Panc1 (cell line): ENCODE data around the gene USP48. TPM values are rescaled to one million over a fixed set of nuclear protein-coding genes. Genes with fewer than 3 reads are reported as not detected.

Source experiments
- ATAC-seq: fragments of 200-7000 bp; cut with Tn5 transposase; 2 replicates; pipeline ENCODE4 v1.9.1; 2020; ENCODE audit warnings: mild to moderate bottlenecking, moderate library complexity
- BruUV-seq: library from RNA; stranded (reverse); fragments of 400-500 nt; replicated peaks from 2 replicates; lab custom pipeline; 2021; lab: Mats Ljungman, UMichigan
- CTCF ChIA-PET: fragments of 300-600 bp; sonication (Branson Sonifier 250); formaldehyde crosslinking; loops from one replicate; lab custom pipeline; 2022; ENCODE audit warnings: antibody characterized with exemption; lab: Charles Lee
- POLR2A ChIA-PET: fragments of 300-600 bp; sonication (Branson Sonifier 250); formaldehyde crosslinking; loops from one replicate; lab custom pipeline; 2022; ENCODE audit warnings: antibody characterized with exemption; lab: Charles Lee
- DNase-seq: peaks from one replicate; pipeline ENCODE4 v3.0.0-alpha.2; 2010; ENCODE audit warnings: low read depth, low spot score
- H3K27ac ChIP-seq: 2 replicates; pipeline ENCODE4 v1.5.1; 2011; ENCODE audit warnings: mild to moderate bottlenecking, low read length, inconsistent platforms
- H3K27me3 ChIP-seq: fragments of 200-500 bp; sonication (Bioruptor generic); 2 replicates; pipeline ENCODE4 v1.6.0; 2014; ENCODE audit warnings: low read length, inconsistent platforms; ENCODE audit not compliant: control insufficient read depth, insufficient read depth
- H3K36me3 ChIP-seq: fragments of 200-500 bp; sonication (Bioruptor generic); 2 replicates; pipeline ENCODE4 v1.5.1; 2014; ENCODE audit warnings: inconsistent platforms, mild to moderate bottlenecking, low read length, moderate library complexity; ENCODE audit not compliant: control insufficient read depth, insufficient read depth
- H3K4me1 ChIP-seq: 2 replicates; pipeline ENCODE4 v1.5.1; 2011; ENCODE audit warnings: inconsistent platforms, mild to moderate bottlenecking, low read length, moderate library complexity; ENCODE audit not compliant: control insufficient read depth, insufficient read depth
- H3K4me3 ChIP-seq, 2 experiments: 2 replicates each; pipeline ENCODE4 v1.5.1; 2011 to 2012; ENCODE audit warnings: low read depth in 2 of 2, low read length in 2 of 2, mild to moderate bottlenecking in 2 of 2, inconsistent platforms in 1 of 2, moderate library complexity in 1 of 2
- H3K9me3 ChIP-seq: fragments of 200-500 bp; sonication (Bioruptor generic); 2 replicates; pipeline ENCODE4 v1.5.1; 2014; ENCODE audit warnings: low read depth, mild to moderate bottlenecking, inconsistent platforms, low read length, moderate library complexity; ENCODE audit not compliant: control insufficient read depth, insufficient read depth
- POLR2AphosphoS5 ChIP-seq: IDR thresholded peaks from 2 replicates; pipeline ENCODE4 v1.6.1; 2012; ENCODE audit warnings: mild to moderate bottlenecking, low read depth, low read length, moderate library complexity
- SIN3A ChIP-seq: IDR thresholded peaks from 2 replicates; pipeline ENCODE4 v1.6.1; 2012; ENCODE audit warnings: low read depth, mild to moderate bottlenecking, low read length, moderate library complexity, borderline replicate concordance; ENCODE audit not compliant: insufficient read depth
- TCF7L2 ChIP-seq: IDR thresholded peaks from 2 replicates; pipeline ENCODE4 v1.6.1; 2011; ENCODE audit warnings: mild to moderate bottlenecking, low read depth, low read length, inconsistent platforms
- in situ Hi-C: cut with HindIII; loops from 2 replicates; pipeline ENCODE4 v1.10.0; 2016; ENCODE audit warnings: low sequenced_read_pairs, low pct_unique_long_range_greater_than_20kb
- intact Hi-C: fragments of 100-400 bp; cut with micrococcal nuclease; formaldehyde crosslinking; loops from one replicate; pipeline ENCODE4 v1.10.0; 2022; ENCODE audit not compliant: unreplicated experiment
- total RNA-seq: library from RNA; stranded (reverse); gene quantifications from one replicate; pipeline ENCODE4 v1.2.1, GENCODE V29; 2021; ENCODE audit not compliant: unreplicated experiment
- TF ChIP-seq, protein P1 (sequence below): fragments of 450-650 bp; IDR thresholded peaks from 2 replicates; pipeline ENCODE4 v1.5.1; 2017; ENCODE audit warnings: mild to moderate bottlenecking
- TF ChIP-seq, protein P2 (sequence below), 2 experiments: IDR thresholded peaks; 2 replicates each; pipeline ENCODE4 v1.6.1; 2011 to 2012; ENCODE audit warnings: low read depth in 2 of 2, control low read depth in 1 of 2, low read length in 1 of 2, mild to moderate bottlenecking in 1 of 2, moderate library complexity in 1 of 2; ENCODE audit not compliant: insufficient read depth in 1 of 2

Gene USP48
- total RNA-seq, 1 experiment from 2014 or later, result 71.6 TPM

DNA sequence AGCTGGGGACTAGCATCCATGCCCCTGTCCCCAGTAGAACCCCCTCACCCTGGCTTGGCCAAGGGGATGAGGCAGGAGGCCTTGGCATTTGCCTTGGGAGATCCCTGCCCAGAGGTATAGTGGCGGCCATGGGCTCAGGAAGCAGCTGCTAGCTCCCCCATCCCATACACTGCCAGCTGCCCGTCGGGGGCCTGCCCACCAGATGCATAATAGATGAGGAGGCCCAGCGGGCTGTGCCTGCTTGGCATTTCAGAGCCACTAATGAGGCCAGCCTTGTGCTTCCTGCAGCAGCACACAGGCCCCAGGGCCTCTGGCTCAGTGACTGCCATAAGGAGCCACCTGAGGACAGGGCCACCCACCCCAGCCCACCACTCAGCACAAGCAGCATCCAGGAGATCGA is 137.4 kb downstream of the USP48 start:
- DNase-seq (no peak), ATAC-seq (no peak)
- H3K4me1 ChIP-seq, result no peaks in the 10 kb centered on the region; the same call in 1 of the 2 replicates
- no peak overlapping the region for H3K27ac ChIP-seq
- H3K36me3 ChIP-seq, result no peaks in the 10 kb centered on the region
- intact Hi-C loops, result no loop called here
- H3K4me3 ChIP-seq, result no peak overlapping the region
- TF ChIP-seq TCF7L2 (no peak), POLR2AphosphoS5 (no peak), SIN3A (no peak)
- TF ChIP-seq, protein P1, sequence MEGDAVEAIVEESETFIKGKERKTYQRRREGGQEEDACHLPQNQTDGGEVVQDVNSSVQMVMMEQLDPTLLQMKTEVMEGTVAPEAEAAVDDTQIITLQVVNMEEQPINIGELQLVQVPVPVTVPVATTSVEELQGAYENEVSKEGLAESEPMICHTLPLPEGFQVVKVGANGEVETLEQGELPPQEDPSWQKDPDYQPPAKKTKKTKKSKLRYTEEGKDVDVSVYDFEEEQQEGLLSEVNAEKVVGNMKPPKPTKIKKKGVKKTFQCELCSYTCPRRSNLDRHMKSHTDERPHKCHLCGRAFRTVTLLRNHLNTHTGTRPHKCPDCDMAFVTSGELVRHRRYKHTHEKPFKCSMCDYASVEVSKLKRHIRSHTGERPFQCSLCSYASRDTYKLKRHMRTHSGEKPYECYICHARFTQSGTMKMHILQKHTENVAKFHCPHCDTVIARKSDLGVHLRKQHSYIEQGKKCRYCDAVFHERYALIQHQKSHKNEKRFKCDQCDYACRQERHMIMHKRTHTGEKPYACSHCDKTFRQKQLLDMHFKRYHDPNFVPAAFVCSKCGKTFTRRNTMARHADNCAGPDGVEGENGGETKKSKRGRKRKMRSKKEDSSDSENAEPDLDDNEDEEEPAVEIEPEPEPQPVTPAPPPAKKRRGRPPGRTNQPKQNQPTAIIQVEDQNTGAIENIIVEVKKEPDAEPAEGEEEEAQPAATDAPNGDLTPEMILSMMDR, result no peak
- TF ChIP-seq, protein P2, sequence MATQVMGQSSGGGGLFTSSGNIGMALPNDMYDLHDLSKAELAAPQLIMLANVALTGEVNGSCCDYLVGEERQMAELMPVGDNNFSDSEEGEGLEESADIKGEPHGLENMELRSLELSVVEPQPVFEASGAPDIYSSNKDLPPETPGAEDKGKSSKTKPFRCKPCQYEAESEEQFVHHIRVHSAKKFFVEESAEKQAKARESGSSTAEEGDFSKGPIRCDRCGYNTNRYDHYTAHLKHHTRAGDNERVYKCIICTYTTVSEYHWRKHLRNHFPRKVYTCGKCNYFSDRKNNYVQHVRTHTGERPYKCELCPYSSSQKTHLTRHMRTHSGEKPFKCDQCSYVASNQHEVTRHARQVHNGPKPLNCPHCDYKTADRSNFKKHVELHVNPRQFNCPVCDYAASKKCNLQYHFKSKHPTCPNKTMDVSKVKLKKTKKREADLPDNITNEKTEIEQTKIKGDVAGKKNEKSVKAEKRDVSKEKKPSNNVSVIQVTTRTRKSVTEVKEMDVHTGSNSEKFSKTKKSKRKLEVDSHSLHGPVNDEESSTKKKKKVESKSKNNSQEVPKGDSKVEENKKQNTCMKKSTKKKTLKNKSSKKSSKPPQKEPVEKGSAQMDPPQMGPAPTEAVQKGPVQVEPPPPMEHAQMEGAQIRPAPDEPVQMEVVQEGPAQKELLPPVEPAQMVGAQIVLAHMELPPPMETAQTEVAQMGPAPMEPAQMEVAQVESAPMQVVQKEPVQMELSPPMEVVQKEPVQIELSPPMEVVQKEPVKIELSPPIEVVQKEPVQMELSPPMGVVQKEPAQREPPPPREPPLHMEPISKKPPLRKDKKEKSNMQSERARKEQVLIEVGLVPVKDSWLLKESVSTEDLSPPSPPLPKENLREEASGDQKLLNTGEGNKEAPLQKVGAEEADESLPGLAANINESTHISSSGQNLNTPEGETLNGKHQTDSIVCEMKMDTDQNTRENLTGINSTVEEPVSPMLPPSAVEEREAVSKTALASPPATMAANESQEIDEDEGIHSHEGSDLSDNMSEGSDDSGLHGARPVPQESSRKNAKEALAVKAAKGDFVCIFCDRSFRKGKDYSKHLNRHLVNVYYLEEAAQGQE (IDR thresholded peaks at IDR 0.05; ENCODE audit: insufficient read depth in 1 of 2, low read depth in 2 of 2, low read length in 1 of 2), result no peak
- no peaks in the 10 kb centered on the region for H3K9me3 ChIP-seq
- in situ Hi-C loops, result no loop called here
- no peaks in the 10 kb centered on the region for H3K27me3 ChIP-seq
- no TSS peak for BruUV-seq
- POLR2A ChIA-PET, result no interaction called here
- CTCF ChIA-PET, result no interaction called here

DNA sequence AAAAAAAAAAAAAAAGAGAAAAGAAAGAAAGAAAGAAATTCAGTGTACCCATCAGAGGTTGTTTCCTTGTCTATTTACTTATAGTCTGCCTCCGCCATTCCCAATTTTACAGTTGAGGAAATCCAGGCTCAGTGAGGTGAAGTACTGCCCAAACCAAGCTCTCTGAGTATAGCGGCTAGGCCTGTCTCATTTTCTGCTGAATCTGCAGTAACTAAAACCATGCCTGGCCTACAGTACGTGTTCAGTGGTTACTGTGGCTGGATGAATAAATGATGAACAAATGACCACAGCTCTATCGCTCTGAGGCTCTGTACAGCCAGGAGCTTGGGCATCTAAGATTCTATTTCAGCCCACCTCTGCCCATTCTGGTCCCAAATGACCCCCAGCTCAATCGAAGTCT is 138.0 kb downstream of the USP48 start:
- Histone ChIP-seq H3K27ac (no peak overlapping the region), H3K27me3 (no peaks in the 10 kb centered on the region), H3K9me3 (no peaks in the 10 kb centered on the region), H3K4me3 (no peak overlapping the region), H3K36me3 (no peaks in the 10 kb centered on the region), H3K4me1 (no peaks in the 10 kb centered on the region; the same call in 1 of the 2 replicates)
- CTCF ChIA-PET, result no interaction called here
- no TSS peak for BruUV-seq
- TF ChIP-seq, protein P1, result no peak
- TF ChIP-seq, protein P2 (IDR thresholded peaks at IDR 0.05; ENCODE audit: insufficient read depth in 1 of 2, low read depth in 2 of 2, low read length in 1 of 2), result no peak
- TF ChIP-seq POLR2AphosphoS5 (no peak), TCF7L2 (no peak), SIN3A (no peak)
- ATAC-seq (no peak), DNase-seq (no peak)
- in situ Hi-C loops, result no loop called here
- POLR2A ChIA-PET, result no interaction called here
- intact Hi-C loops, result no loop called here
